CD4-positive, alpha-beta T cell treated with Interleukin-17A for 1 hour (primary cell): Measurements from ENCODE around the gene UBE4A.

Experiments used
- DNase-seq: peaks from one replicate; pipeline ENCODE4 v3.0.0-alpha.2; 2020

UBE4A gene

DNA sequence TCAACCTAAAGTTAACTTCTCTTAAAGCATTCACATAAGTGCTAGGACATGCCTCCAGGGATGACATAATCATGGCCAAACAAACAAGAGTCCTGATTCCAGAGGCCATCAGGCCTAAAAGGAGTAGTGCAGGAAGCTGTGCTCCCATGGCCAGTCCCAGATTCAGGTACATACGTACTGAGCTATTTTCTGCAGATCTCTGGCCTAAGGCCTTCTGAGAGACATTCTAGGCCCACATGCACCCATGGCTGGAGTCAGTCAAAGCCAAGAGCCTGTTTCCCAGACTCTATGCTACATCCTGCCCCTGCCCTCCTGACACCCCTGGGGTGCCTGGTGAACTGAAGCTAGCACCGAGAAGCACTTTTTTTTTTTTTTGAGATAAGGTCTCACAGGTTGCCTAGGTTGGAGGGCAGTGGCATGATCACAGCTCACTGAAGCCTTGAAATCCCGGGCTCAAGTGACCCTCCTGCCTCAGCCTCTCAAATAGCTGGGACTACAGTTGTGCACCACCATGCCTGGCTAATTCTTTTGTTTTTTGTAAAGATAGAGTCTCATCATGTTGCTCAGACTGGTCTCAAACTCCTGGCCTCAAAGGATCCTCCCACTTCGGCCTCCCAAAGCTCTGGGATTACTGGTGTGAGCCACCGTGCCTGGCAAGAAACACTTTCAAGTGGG is 17.4 kb upstream of the UBE4A start:
- peak; percentile 45 for DNase-seq

DNA sequence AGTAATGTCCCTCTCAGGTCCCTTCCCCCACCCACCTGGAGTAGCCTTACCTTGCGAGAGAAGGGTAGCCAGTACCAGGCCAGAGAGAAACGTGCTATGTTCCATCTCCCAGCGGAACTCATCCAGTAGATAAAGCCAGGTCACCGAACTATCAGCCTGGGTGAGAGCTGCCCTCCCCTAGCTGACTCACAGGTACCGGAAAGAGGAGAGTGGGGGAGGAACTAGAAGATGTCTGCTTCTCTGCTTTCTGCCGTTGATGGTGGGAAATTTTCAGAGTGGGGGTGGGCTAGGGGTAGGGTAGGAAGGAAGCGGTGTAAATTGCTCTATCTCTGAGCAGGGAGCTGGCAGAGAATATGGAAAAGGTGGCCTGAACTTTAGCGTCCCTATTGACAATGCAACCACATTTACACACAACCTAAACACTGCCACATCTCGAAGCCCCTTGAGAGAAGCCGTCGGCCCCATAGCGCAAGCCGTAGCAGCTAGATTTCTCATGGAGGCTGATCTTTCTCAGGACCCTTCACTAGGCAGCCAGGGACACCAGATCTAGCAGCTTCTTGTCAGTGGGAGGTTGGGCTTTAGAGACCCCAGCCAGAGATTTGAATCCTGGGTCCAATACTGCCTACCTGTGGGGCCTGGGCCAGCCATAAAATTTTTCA is 16.8 kb upstream of the UBE4A start, which contains the start of gene CD3D:
TSS of gene CD3D (minus strand) at position 203 of the 659 bp plus-strand sequence. CDS start at position 105, 98 bp downstream.
- peak; percentile 85 for DNase-seq

DNA sequence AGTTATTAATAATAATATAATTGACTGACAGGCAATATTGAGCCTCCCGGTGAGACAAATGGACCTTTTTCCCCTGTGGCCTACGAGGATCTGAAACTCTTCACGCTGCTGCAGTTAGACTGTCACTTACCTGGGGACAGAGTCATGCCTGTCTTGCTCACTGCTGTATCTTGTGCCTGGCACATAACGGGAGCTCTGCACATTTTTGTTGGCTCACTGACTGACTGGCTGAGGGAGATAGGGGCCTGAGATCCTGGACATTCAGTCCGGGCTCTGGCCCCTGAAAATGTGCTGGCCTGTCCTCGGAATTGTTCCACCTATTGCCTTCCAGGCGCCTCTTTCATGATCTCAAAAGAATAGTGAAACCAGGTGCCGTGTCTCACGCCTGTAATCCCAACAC is 16.2 kb upstream of the UBE4A start:
- DNase-seq: peak; percentile 35

DNA sequence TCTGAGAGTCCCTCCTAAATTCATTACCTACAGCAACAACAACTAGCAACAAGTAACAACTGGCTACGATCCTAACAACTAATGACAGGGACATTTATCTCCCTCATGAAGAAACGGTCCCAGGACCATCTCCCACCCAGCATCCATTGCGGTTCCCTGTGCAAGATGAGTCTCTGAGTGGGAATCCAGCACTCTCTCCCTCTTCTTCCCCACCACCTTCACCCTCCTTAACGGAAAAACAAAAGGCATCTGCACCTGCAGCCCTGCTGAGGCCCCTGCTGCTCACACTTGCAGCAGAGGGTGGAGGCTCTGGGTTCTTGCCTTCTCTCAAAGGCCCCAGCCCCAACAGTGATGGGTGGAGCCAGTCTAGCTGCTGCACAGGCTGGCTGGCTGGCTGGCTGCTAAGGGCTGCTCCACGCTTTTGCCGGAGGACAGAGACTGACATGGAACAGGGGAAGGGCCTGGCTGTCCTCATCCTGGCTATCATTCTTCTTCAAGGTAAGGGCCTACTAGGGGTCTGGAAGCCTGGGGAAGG is 15.4 kb upstream of the UBE4A start, which contains the start of gene CD3G:
TSS of gene CD3G (plus strand) at position 364 of the 535 bp plus-strand sequence. CDS start at position 444, 80 bp downstream.
- peak; percentile 78 for DNase-seq

DNA sequence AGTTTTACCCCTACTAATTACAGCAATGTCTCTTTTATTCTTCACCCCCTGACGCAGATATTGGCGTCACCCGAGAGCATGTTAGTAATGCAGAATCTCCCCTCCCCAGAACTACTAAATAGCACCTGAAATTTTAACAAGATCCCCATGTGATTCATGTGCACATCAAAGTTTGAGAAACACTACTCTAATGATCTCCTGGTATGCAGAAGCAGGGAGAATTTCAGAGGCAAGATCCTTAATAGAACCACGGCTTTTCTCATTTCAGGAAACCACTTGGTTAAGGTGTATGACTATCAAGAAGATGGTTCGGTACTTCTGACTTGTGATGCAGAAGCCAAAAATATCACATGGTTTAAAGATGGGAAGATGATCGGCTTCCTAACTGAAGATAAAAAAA is 9.9 kb upstream of the UBE4A start:
- no peak for DNase-seq

DNA sequence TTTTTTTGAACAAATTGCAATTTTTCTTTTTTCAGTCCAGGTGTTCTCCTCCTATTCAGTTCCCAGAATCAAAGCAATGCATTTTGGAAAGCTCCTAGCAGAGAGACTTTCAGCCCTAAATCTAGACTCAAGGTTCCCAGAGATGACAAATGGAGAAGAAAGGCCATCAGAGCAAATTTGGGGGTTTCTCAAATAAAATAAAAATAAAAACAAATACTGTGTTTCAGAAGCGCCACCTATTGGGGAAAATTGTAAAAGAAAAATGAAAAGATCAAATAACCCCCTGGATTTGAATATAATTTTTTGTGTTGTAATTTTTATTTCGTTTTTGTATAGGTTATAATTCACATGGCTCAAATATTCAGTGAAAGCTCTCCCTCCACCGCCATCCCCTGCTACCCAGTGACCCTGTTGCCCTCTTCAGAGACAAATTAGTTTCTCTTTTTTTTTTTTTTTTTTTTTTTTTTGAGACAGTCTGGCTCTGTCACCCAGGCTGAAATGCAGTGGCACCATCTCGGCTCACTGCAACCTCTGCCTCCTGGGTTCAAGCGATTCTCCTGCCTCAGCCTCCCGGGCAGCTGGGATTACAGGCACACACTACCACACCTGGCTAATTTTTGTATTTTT is 6.2 kb upstream of the UBE4A start:
- DNase-seq: peak; percentile 76

DNA sequence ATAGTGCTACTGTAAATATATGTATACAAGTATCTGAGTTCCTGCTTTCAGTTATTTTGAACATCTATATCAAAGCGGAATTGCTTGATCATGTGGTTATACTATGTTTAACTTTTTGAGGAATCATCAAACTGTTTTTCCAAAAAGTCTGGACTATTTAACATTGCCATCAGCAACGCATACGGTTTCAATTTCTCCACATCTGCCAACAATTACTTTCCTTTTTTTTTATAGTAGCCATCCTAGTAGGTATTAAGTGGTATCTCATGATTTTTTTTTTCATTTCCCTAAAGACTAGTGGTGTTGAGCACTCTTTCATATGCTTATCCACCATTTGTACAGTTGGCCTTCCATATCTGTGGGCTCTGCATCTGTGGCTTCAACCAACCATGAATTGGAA is 1.3 kb upstream of the UBE4A start:
- no peak for DNase-seq

DNA sequence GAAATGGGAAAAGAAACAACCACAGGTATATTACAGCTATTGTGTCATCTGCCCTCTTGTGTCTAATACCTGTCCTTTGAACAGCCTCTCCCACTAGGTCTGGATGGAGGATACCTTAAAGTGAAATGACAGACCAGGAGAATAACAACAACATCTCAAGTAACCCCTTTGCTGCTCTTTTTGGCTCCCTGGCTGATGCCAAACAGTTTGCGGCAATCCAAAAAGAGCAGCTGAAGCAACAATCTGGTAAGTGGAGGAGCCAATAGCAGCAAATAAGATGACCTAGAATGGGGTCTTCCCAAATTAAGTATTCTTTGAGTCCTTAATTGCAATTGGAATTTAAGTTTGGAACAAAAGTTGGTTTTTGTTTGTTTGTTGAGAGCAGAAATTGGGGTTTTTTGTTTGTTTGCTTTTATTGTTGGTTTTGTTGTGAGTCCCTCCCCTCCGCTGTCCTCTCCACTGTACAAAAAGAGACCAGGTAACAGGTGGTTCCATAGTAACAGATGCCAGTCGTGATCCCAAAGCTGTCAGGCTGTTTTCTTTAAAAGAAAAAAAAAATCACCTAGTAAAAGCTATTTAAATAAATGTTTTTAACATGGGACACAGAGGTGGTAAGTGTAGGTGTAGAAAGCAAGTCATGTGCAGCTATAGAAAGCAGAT is 5.7 kb downstream of the UBE4A start:
- no peak for DNase-seq

DNA sequence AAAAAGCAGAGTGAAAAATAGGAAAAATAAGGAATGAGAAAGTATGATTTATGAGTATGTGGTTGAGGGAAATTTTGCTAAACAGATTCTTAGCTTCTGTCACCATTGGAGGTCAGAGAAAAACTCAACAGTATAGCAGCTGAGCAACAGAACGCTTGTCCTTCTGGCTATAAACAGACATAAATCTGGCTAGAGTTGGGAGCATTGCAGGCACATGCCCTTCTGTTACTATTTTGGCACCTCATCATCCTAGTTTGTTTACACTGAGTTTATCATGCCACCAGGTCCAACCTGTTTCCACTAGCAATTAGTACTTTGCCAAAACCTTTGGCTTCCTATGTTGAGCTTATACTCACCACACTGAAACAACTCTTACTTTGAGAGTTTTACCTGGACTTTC is 6.9 kb downstream of the UBE4A start:
- no peak for DNase-seq

DNA sequence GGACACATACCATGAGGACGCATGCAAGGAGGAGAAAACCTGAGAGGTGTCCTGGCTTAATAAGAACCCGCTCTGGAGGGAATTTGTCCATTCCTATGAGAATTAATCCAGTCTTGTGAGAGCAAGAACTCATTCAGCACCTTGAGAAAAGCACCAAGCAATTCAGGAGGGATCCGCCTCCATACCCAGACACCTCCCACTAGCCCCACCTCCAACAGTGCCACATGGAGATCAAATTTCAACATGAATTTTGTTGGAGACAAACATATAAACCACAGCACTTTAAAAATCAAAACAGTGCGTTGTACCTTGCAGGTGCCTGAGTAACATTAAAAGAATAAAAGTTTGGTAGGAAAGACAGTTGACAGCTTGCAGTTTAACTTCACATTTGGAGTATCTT is 11.4 kb downstream of the UBE4A start:
- DNase-seq: no peak

DNA sequence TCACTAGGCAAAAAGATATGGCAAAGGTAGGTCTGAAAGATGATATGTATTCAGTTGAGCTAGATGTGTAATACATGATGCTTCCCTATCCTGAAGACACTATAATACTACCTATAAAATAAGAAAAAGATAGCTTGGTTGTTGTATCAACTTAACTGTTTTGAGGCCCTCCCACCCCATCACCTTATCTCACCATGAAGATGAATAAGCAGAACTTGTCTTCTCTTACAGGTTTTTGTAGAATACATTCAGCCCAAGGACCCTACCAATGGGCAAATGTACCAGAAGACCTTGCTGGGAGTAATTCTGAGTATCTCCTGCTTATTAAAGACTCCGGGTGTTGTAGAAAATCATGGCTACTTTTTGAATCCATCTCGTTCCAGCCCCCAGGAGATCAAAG is 13.9 kb downstream of the UBE4A start:
- DNase-seq: no peak

DNA sequence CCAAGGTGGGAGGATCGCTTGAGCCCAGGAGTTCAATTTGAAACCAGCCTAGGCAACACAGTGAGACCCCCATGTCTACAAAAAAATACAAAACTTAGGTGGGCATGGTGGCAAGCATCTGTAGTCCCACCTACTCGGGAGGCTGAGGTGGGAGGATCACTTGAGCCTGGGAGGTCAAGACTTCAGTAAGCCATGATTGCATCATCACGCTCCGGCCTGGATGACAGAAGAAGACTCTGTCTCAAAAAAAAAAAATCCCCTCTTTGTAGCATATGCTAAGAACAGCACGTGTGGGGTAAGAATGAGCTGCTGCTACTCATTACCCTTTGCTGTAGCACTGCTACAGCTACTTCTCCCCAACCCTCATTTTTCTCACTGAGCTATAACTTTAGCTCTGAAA is 14.5 kb downstream of the UBE4A start:
- no peak for DNase-seq

DNA sequence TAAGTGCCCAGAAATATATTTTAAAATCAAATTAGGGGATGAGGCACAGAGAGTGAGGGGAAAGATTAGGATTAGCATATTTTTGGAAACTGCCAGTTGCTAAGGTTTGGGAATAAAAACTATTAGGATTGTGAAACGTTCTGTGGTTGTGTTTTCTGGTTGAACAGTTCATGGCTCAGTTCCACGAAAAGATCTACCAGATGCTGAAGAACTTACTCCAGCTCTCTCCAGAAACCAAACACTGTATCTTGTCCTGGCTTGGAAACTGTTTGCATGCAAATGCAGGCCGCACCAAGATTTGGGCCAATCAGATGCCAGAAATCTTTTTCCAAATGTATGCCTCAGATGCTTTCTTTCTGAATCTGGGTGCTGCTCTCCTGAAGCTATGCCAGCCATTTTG is 15.3 kb downstream of the UBE4A start:
- DNase-seq: no peak

DNA sequence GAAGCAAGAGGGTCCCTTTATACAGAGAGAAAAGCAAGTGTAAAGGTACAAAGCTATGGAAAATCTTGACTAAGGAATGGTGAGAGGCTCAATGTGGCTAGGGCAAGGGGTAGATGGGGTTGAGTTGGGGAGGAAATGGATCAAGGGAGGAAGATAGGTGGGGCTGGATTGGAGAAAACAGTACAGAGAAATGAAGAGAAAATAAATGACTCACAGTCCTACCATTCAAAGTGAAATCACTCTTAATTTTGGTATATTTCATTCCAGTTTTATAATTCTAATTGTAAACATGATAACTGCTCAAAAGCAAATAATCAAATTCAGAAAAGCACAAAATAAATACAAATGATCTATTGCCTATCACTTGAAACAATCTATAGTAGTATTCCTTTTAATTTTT is 16.6 kb downstream of the UBE4A start:
- DNase-seq: no peak

DNA sequence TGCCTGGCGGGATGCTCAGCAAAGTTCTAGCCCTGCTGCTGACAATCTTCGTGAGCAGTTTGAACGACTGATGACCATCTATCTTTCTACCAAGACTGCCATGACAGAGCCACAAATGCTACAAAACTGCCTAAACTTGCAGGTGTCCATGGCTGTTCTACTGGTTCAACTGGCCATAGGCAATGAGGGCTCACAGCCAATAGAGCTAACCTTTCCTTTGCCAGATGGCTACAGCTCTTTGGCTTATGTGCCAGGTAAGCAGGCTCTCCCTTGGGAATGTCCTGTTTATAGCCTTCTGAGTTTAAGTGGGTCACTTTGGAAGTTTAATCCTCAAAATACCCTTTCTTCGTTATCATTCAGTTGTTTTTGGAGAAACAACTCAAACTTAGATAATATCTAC is 20.1 kb downstream of the UBE4A start:
- no peak for DNase-seq

DNA sequence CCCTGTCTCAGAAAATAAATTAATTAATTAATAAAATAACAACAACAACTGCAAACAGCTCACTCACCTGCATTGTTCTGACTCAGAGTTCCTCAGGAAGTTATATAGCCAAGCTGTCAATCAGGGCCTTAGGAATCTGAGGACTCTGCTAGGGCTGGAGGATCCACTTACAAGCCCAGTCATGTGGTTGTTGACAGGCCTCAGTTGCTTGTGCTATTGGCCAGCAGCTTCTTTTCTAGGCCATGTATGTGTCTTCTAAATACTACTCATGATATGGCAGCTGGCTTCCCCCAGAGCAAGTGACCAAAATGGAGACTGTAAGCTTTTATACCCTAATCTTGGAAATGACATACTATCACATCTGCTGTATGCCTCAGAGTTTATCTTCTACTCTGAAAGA is 21.2 kb downstream of the UBE4A start:
- no peak for DNase-seq

DNA sequence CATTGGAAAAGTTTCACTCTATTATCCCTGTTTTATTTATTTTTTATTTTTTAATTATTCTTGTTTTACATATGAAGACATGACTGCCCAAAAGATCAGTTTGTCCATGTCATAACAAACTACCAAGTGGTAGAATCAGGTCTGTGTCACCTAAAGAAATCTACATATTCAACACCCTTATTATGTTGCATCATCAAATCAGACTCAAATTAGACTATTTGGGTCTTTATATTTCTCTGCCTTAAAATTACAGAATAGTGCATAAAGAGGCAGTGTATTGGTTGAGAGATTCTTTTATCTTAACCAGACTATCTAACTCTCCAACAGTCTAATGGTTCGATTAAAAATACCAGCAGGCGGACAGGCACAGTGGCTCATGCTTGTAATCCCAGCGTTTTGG is 23.6 kb downstream of the UBE4A start:
- no peak for DNase-seq

DNA sequence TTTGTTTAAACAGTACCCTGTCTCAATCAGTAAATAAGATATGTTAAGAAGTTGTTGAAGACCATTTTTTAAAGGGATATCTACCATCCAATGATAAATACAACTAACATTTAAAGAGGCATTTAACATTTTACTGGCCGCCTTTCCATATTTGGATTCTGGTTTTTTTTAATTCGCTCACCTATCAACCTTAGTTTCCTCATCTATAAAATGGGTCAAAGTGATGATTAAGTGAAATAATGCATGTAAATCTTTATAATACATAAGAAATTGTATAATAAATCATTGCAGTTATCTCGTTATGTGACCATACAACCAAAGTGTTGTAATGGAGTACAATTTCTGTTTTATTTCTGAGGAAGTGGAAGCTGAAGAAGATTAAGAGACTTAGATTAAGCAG is 24.3 kb downstream of the UBE4A start:
- DNase-seq: no peak

DNA sequence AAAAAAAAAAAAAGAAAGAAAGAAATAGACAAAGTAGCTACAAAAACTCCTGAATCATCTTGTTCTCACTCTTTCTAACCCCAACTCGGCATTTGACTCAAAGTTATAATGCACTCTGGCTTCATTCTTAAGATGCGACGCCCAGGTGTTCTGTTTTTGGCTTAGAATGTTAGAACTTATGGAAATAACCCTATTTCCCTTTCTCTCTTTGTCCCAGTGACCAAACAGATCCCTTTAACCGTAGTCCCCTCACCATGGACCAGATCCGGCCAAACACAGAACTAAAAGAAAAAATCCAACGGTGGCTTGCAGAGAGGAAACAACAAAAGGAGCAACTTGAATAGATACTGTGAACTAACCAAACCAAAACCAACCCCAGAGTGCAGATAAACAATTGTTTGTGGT is 36.7 kb downstream of the UBE4A start:
- peak; percentile 53 for DNase-seq

DNA sequence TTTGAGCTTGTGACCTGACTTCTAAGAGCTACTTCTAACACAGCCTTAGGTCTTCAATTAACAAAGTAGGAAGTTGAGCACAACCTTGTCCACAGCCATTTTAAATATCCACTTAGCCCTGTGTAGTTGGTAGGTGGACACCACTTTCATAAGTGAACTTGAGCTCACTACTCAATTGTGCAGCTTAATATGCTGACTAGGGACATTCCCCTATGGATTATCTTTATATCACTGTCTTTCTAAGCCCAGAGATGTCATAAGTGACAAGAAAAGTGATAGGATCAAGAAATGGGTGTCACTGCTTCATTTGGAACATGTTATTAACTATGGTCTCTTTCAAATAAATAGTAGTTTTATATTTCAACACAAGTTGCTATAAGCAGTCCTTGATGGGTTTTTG is 38.0 kb downstream of the UBE4A start:
- DNase-seq: no peak

DNA sequence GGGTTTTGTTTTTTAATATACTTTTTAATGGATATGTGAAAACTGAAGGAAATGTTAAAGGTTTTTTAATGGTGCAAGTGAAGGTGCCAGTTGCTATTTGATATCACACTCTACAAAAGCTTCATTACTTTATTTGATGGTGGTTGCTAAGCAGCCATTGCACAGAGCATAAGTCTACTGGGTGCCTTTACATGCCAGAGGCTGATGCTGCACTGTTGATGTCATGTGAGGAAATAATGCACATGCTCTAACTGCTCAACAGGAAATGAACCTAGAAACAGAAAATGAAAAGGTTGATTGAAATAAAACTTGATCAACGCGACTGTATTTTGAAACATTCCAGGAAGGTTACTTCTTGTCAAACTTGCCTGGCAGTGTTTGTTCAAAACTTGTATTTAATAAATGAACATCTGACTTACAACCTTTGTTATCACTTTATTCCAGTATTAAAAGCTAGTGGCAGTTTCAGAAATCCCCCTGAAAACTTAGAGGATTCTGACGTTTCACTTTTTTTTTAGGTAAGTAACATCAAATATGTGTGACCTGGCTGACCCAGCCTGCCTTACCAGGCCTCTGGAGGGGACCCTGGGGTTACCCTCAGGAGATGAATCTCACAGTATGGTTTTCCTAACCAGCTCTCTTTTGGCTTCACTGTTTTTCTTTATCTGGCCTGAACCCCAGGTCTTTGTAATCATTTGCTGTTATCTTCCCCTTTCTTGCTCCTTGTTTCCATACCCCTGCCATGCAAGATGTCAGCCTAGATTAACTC is 39.6 kb downstream of the UBE4A start:
- DNase-seq: peak; percentile 91

DNA sequence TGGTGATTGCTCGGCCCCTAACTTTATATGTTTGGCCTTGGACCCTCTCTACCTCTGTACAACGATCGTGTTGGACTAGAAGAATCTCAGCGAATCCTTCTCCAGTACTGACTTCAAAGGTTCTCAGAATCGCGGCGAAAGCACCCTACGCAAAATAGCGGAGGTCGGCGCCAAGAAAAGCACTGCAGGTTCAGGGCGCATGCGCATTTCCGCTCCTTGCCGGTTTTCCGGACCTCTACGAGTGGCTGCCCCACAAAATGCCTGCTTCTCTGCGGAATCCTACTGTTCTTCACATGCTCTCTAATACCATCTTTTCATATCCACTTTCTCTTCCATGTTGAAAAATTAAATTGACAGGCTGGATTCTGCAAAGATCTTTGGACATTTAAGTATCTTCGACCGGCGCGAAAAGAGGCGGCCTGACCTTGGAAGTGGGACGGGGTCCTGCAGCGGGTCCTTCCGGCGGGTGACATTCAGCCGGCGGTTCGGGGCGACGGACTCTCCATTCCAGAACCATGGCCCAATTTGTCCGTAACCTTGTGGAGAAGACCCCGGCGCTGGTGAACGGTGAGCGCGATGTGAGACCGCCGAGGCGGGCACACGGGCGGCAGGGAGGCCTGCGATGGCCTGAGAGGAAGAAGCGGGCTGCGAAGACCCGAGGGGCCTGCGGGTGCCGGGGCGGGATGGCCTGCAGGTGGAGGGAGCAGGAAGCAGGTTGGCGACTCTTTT is 41.9 kb downstream of the UBE4A start, which contains the start of gene ATP5MG:
TSS of gene ATP5MG (plus strand) at position 456 of the 729 bp plus-strand sequence. CDS start at position 516, 60 bp downstream.
- DNase-seq: peak; percentile 95
